H1 (cell line): ENCODE results near the gene GNG7. TPM values are rescaled to one million over a fixed set of nuclear protein-coding genes. Genes with fewer than 3 reads are reported as not detected.

Experiments used
- CTCF ChIA-PET: fragments of 300-600 bp; sonication (Branson Sonifier 250); formaldehyde crosslinking; loops from one replicate; lab custom pipeline; 2021; ENCODE audit not compliant: partially characterized antibody; lab: Charles Lee
- POLR2A ChIA-PET: fragments of 300-600 bp; sonication (Branson Sonifier 250); formaldehyde crosslinking; loops from one replicate; lab custom pipeline; 2021; ENCODE audit warnings: inconsistent platforms; ENCODE audit not compliant: partially characterized antibody; lab: Charles Lee
- DNase-seq, 2 experiments: peaks; one replicate each; pipeline versions ENCODE4 v3.0.0 to v3.0.0-alpha.2; 2010 to 2022; ENCODE audit warnings: low spot score in 2 of 2, low read depth in 1 of 2, mixed read lengths in 1 of 2
- FAIRE-seq: peaks from 2 replicates; lab custom pipeline; 2011; peaks lifted over from hg19 to GRCh38; lab: Jason Lieb, UNC
- H2AFZ ChIP-seq: 2 replicates; pipeline ENCODE4 v1.8.1; 2012; ENCODE audit warnings: low read length, inconsistent platforms
- H2AK5ac ChIP-seq: 2 replicates; pipeline ENCODE4 v1.6.1; 2013; ENCODE audit warnings: low read depth, low read length
- H2BK120ac ChIP-seq: replicated peaks from 2 replicates; pipeline ENCODE3; 2013; ENCODE audit warnings: low read depth, low read length, inconsistent platforms
- H2BK12ac ChIP-seq: 2 replicates; pipeline ENCODE4 v1.6.1; 2013; ENCODE audit warnings: low read depth, low read length
- H2BK15ac ChIP-seq: 2 replicates; pipeline ENCODE4 v1.6.1; 2013; ENCODE audit warnings: low read length
- H2BK20ac ChIP-seq: 2 replicates; pipeline ENCODE4 v1.6.1; 2013; ENCODE audit warnings: low read length
- H2BK5ac ChIP-seq: 2 replicates; pipeline ENCODE4 v1.6.1; 2013; ENCODE audit warnings: low read depth, low read length
- H3K14ac ChIP-seq: 2 replicates; pipeline ENCODE4 v1.6.1; 2013; ENCODE audit warnings: inconsistent platforms; ENCODE audit not compliant: insufficient read length
- H3K18ac ChIP-seq: 2 replicates; pipeline ENCODE4 v1.6.1; 2013; ENCODE audit warnings: low read length; ENCODE audit errors: extremely low read depth
- H3K23ac ChIP-seq: 2 replicates; pipeline ENCODE4 v1.6.1; 2013; ENCODE audit warnings: inconsistent platforms; ENCODE audit not compliant: insufficient read length
- H3K23me2 ChIP-seq: 2 replicates; pipeline ENCODE4 v1.6.1; 2013; ENCODE audit warnings: low read depth, low read length
- H3K27ac ChIP-seq: 2 replicates; pipeline ENCODE4 v1.6.1; 2011; ENCODE audit warnings: low read depth, low read length, inconsistent platforms
- H3K27me3 ChIP-seq, 4 experiments: replicated peaks in 1 of 4; 1 replicate in 1 of 4; 2 replicates in 3 of 4; pipeline versions ENCODE4 v1.6.1 to v1.8.1; 2011 to 2013; ENCODE audit warnings: low read length in 3 of 4, mild to moderate bottlenecking in 3 of 4, inconsistent platforms in 2 of 4, mixed read lengths in 2 of 4, moderate library complexity in 1 of 4; ENCODE audit not compliant: control insufficient read depth in 3 of 4, insufficient read depth in 3 of 4; ENCODE audit errors: extremely low read depth in 1 of 4
- H3K36me3 ChIP-seq, 4 experiments: 2 replicates each; pipeline versions ENCODE4 v1.6.1 to v1.8.1; 2011 to 2013; ENCODE audit warnings: mild to moderate bottlenecking in 4 of 4, low read length in 3 of 4, moderate library complexity in 2 of 4, control low read depth in 1 of 4, inconsistent platforms in 1 of 4; ENCODE audit not compliant: insufficient read depth in 4 of 4, control insufficient read depth in 2 of 4
- H3K4ac ChIP-seq: replicated peaks from 2 replicates; pipeline ENCODE3; 2013; ENCODE audit warnings: low read length, low read depth, mixed read lengths, inconsistent platforms; ENCODE audit not compliant: insufficient read length
- H3K4me1 ChIP-seq, 4 experiments: replicated peaks in 1 of 4; 1 replicate in 1 of 4; 2 replicates in 3 of 4; pipeline versions ENCODE4 v1.6.1 to v1.8.1; 2011 to 2013; ENCODE audit warnings: low read length in 3 of 4, inconsistent platforms in 2 of 4, mixed read lengths in 1 of 4; ENCODE audit not compliant: insufficient read depth in 4 of 4, control insufficient read depth in 3 of 4
- H3K4me2 ChIP-seq, 2 experiments: 2 replicates each; pipeline versions ENCODE4 v1.6.1 to v1.8.1; 2011 to 2013; ENCODE audit warnings: low read depth in 2 of 2, low read length in 2 of 2, control low read depth in 1 of 2, inconsistent platforms in 1 of 2, mild to moderate bottlenecking in 1 of 2; ENCODE audit not compliant: insufficient read depth in 1 of 2
- H3K4me3 ChIP-seq, 4 experiments: fragments of 200-600, 300-600 bp in 1 of 4; sonication (generic), shearing (Covaris generic), sonication (Bioruptor Twin) in 1 of 4; 2 replicates each; pipeline versions ENCODE4 v1.5.1 to v1.8.1; 2011 to 2016; ENCODE audit warnings: low read length in 4 of 4, low read depth in 3 of 4, control low read depth in 2 of 4, inconsistent platforms in 2 of 4, mild to moderate bottlenecking in 2 of 4, mixed read lengths in 1 of 4, moderate library complexity in 1 of 4; ENCODE audit not compliant: insufficient read depth in 2 of 4; ENCODE audit errors: extremely low read depth in 1 of 4
- H3K56ac ChIP-seq: replicated peaks from 2 replicates; pipeline ENCODE3; 2013; ENCODE audit warnings: low read depth, mild to moderate bottlenecking, mixed read lengths, low read length, inconsistent platforms; ENCODE audit not compliant: insufficient read length
- H3K79me1 ChIP-seq: 2 replicates; pipeline ENCODE4 v1.6.1; 2013; ENCODE audit warnings: low read depth, low read length, control low read depth
- H3K79me2 ChIP-seq, 2 experiments: 2 replicates each; pipeline versions ENCODE4 v1.6.1 to v1.8.1; 2012 to 2013; ENCODE audit warnings: low read length in 2 of 2, mild to moderate bottlenecking in 2 of 2, inconsistent platforms in 1 of 2; ENCODE audit not compliant: insufficient read depth in 2 of 2, control insufficient read depth in 1 of 2
- H3K9ac ChIP-seq, 4 experiments: replicated peaks in 1 of 4; 1 replicate in 1 of 4; 2 replicates in 3 of 4; pipeline versions ENCODE4 v1.6.1 to v1.8.1; 2011 to 2013; ENCODE audit warnings: low read depth in 3 of 4, low read length in 3 of 4, control low read depth in 2 of 4, mild to moderate bottlenecking in 2 of 4, moderate library complexity in 2 of 4, inconsistent platforms in 1 of 4; ENCODE audit errors: extremely low read depth in 1 of 4
- H3K9me3 ChIP-seq, 2 experiments: 2 replicates each; pipeline versions ENCODE4 v1.6.1 to v1.8.1; 2012 to 2013; ENCODE audit warnings: mild to moderate bottlenecking in 2 of 2, moderate library complexity in 2 of 2, control low read depth in 1 of 2, inconsistent platforms in 1 of 2, low read depth in 1 of 2, low read length in 1 of 2, mixed read lengths in 1 of 2; ENCODE audit not compliant: insufficient read depth in 2 of 2
- H4K20me1 ChIP-seq, 2 experiments: replicated peaks in 1 of 2; 2 replicates each; pipeline versions ENCODE3 to v1.8.1; 2011 to 2013; ENCODE audit warnings: inconsistent platforms in 2 of 2, low read length in 2 of 2, mild to moderate bottlenecking in 1 of 2; ENCODE audit not compliant: insufficient read depth in 2 of 2, control insufficient read depth in 1 of 2
- H4K5ac ChIP-seq: 2 replicates; pipeline ENCODE4 v1.6.1; 2013; ENCODE audit warnings: low read length, low read depth, mixed read lengths, inconsistent platforms; ENCODE audit not compliant: insufficient read length
- H4K8ac ChIP-seq: 2 replicates; pipeline ENCODE4 v1.8.0; 2013; ENCODE audit warnings: mild to moderate bottlenecking, moderate library complexity, low read length, inconsistent platforms; ENCODE audit not compliant: insufficient read depth; ENCODE audit errors: extremely low read depth
- H4K91ac ChIP-seq: replicated peaks from 2 replicates; pipeline ENCODE3; 2013; ENCODE audit warnings: low read length, mixed read lengths, inconsistent platforms; ENCODE audit not compliant: insufficient read length
- E2F6 ChIP-seq: IDR thresholded peaks from 2 replicates; pipeline ENCODE4 v1.6.1; 2012; ENCODE audit warnings: inconsistent platforms
- PHF8 ChIP-seq: fragments of 200-600 bp; sonication (generic); conservative IDR thresholded peaks from 2 replicates; pipeline ENCODE4 v1.7.1; 2012; ENCODE audit warnings: low read depth, mild to moderate bottlenecking, inconsistent platforms, low read length, moderate library complexity
- SP1 ChIP-seq: IDR thresholded peaks from 2 replicates; pipeline ENCODE4 v1.6.1; 2011; ENCODE audit warnings: low read depth, low read length
- WGBS, 2 experiments: shearing (Covaris generic) in 1 of 2; methylation state at CpG; one replicate each; pipeline versions ENCODE4 v1.1.6 to v1.1.7; 2013 to 2015; ENCODE audit warnings: low lambda C conversion rate in 2 of 2, mixed read lengths in 2 of 2, inconsistent platforms in 1 of 2, low coverage in 1 of 2, missing lambda C conversion rate in 1 of 2; ENCODE audit not compliant: insufficient replicate concordance in 2 of 2, insufficient coverage in 1 of 2, insufficient read length in 1 of 2; ENCODE audit errors: extremely low coverage in 1 of 2, missing lambda C conversion rate in 1 of 2; 5-methylcytosine and 5-hydroxymethylcytosine counted together
- polyA plus RNA-seq, 7 experiments: library from polyadenylated mRNA; depleted of rRNA in 3 of 7; stranded (reverse) in 5 of 7; unstranded in 2 of 7; fragments of >200 nt in 5 of 7; fragments of 200-250 nt in 2 of 7; gene quantifications; 1 replicate in 5 of 7; 2 replicates in 1 of 7; 4 replicates in 1 of 7; pipeline versions ENCODE4 v1.2.1 to v1.2.3, GENCODE V29; 2011 to 2013; ENCODE audit warnings: missing spikeins in 2 of 7, mixed read lengths in 2 of 7
- total RNA-seq: library from RNA; stranded (reverse); fragmentation: NEBNext Ultra II Directional; extraction: Animal tissue kit (Norgen Biotek cat#: 25700); gene quantifications from 2 replicates; pipeline ENCODE4 v1.2.1, GENCODE V29; 2021

Gene GNG7
- total and polyA plus RNA-seq, 2 of the 8 experiments (the other 6 are each of a cell fraction or from before 2014, with no cell fraction given) = 2.8 to 7.8 TPM

- no peak overlapping the region for H2AFZ ChIP-seq
- peaks cover 0 to 9% (median 2%) of the 10 kb centered on the region in 4 experiments; a peak in 3 of 7 replicates for H3K4me1 ChIP-seq
- no peaks in the 10 kb centered on the region for H3K79me1 ChIP-seq
- no peak overlapping the region for H3K9ac ChIP-seq
- TF ChIP-seq E2F6 = peak; percentile 27; the same call in 1 of the 2 replicates
- TF ChIP-seq SP1 = no peak
- TF ChIP-seq PHF8 = no peak
- DNase-seq (no peak), FAIRE-seq (no peak)
- 0 out of 2 replicates have a peak overlapping the region, but pooled peaks have one; percentile 53 for H2BK12ac ChIP-seq
- 0 out of 7 replicates have a peak, but pooled peaks cover 0 to 6% (median 0%) of the 10 kb centered on the region in 4 experiments for H3K27me3 ChIP-seq
- H3K23me2 ChIP-seq = no peaks in the 10 kb centered on the region; the same call in 1 of the 2 replicates
- H4K20me1 ChIP-seq = no peaks in the 10 kb centered on the region
- no peak overlapping the region for H3K4me3 ChIP-seq
- H4K8ac ChIP-seq = no peak overlapping the region; the same call in 1 of the 2 replicates
- no peak overlapping the region for H3K4me2 ChIP-seq
- no peak overlapping the region for H4K5ac ChIP-seq
- no peak overlapping the region for H2BK15ac ChIP-seq
- H3K9me3 ChIP-seq = no peaks in the 10 kb centered on the region
- H3K14ac ChIP-seq = no peak overlapping the region
- no peak overlapping the region for H3K23ac ChIP-seq
- H2BK20ac ChIP-seq = no peak overlapping the region
- no peak overlapping the region for H3K56ac ChIP-seq
- no peak overlapping the region for H3K4ac ChIP-seq
- WGBS, 2 experiments = 88% methylated on average over 45 of the region's 47 CpGs; no CpG with 5 or more reads in 1 of the 2 experiments
- ChIA-PET POLR2A (interaction anchor here (0.6 to 12.5 kb wide), 7 partner anchors 9 to 168 kb away, joined by 3 to 135 read pairs (median 4); partner anchors contain the start of gene GADD45B), CTCF (interaction anchor here (1.0 to 7.9 kb wide), 7 partner anchors 10 to 171 kb away, joined by 3 to 133 read pairs (median 5); partner anchors contain the start of gene GADD45B)
- H4K91ac ChIP-seq = no peak overlapping the region
- no peaks in the 10 kb centered on the region for H3K79me2 ChIP-seq
- no peak overlapping the region; the same call in 1 of the 2 replicates for H3K18ac ChIP-seq
- H2BK120ac ChIP-seq = no peak overlapping the region
- H3K36me3 ChIP-seq = no peaks in the 10 kb centered on the region
- no peak overlapping the region for H2AK5ac ChIP-seq
- no peak overlapping the region for H3K27ac ChIP-seq
- no peak overlapping the region for H2BK5ac ChIP-seq
Measured at GRCh38 chr19:2607712-2608601, 94.5 kb downstream of the GNG7 start.
